Ishikawa (cell line): Measurements from ENCODE around the gene TMEM198.

Experiments
- CREB1 ChIP-seq: IDR thresholded peaks from 2 replicates; pipeline ENCODE4 v1.6.1; 2012; ENCODE audit warnings: low read depth
- EP300 ChIP-seq: IDR thresholded peaks from 2 replicates; pipeline ENCODE4 v1.6.1; 2012; ENCODE audit warnings: borderline replicate concordance
- FOXM1 ChIP-seq: IDR thresholded peaks from 2 replicates; pipeline ENCODE4 v1.6.1; 2012; ENCODE audit warnings: low read depth, borderline replicate concordance
- MAX ChIP-seq: IDR thresholded peaks from 2 replicates; pipeline ENCODE4 v1.6.1; 2012
- REST ChIP-seq: IDR thresholded peaks from 2 replicates; pipeline ENCODE4 v1.6.1; 2012; ENCODE audit warnings: low read depth, mild to moderate bottlenecking
- TAF1 ChIP-seq: IDR thresholded peaks from 2 replicates; pipeline ENCODE4 v1.6.1; 2012; ENCODE audit warnings: low read depth, mild to moderate bottlenecking

- no peak for TF ChIP-seq EP300
- no peak for TF ChIP-seq MAX
- no peak for TF ChIP-seq TAF1
- no peak for TF ChIP-seq FOXM1
- no peak for TF ChIP-seq REST
- no peak for TF ChIP-seq CREB1
Measured at GRCh38 chr2:219557791-219558785, 14.3 kb downstream of the TMEM198 start.
